Astrocyte (in vitro differentiated cells and primary cell): ENCODE results near the gene CES5A. TPM values are rescaled to one million over a fixed set of nuclear protein-coding genes. Genes with fewer than 3 reads are reported as not detected.

Source experiments
- DNase-seq: peaks from one replicate; pipeline ENCODE4 v3.0.0-alpha.2; 2010; ENCODE audit warnings: low read depth
- FAIRE-seq: peaks from 2 replicates; lab custom pipeline; 2011; peaks lifted over from hg19 to GRCh38; lab: Jason Lieb, UNC
- H2AFZ ChIP-seq: 2 replicates; pipeline ENCODE4 v1.6.0; 2012; ENCODE audit warnings: low read depth, low read length, inconsistent platforms
- H3K27ac ChIP-seq: 2 replicates; pipeline ENCODE4 v1.5.1; 2011; ENCODE audit warnings: low read depth, low read length, inconsistent platforms
- H3K27me3 ChIP-seq: 2 replicates; pipeline ENCODE4 v1.6.0; 2011; ENCODE audit warnings: low read length, inconsistent platforms; ENCODE audit not compliant: insufficient read depth
- H3K36me3 ChIP-seq: 2 replicates; pipeline ENCODE4 v1.5.1; 2011; ENCODE audit warnings: low read length, inconsistent platforms; ENCODE audit not compliant: insufficient read depth
- H3K4me1 ChIP-seq: 2 replicates; pipeline ENCODE4 v1.5.1; 2011; ENCODE audit warnings: low read length, inconsistent platforms; ENCODE audit not compliant: insufficient read depth
- H3K4me2 ChIP-seq: 2 replicates; pipeline ENCODE4 v1.6.0; 2012; ENCODE audit warnings: low read length, inconsistent platforms
- H3K4me3 ChIP-seq: 2 replicates; pipeline ENCODE4 v1.5.1; 2011; ENCODE audit warnings: low read depth, mild to moderate bottlenecking, low read length, inconsistent platforms; ENCODE audit not compliant: insufficient read depth
- H3K79me2 ChIP-seq: 2 replicates; pipeline ENCODE4 v1.6.0; 2012; ENCODE audit warnings: mild to moderate bottlenecking, low read length, inconsistent platforms; ENCODE audit not compliant: insufficient read depth
- H3K9ac ChIP-seq: 2 replicates; pipeline ENCODE4 v1.6.0; 2012; ENCODE audit warnings: mild to moderate bottlenecking, low read length, inconsistent platforms
- H3K9me3 ChIP-seq: 2 replicates; pipeline ENCODE4 v1.5.1; 2012; ENCODE audit warnings: low read depth, mild to moderate bottlenecking, low read length, inconsistent platforms; ENCODE audit not compliant: insufficient read depth
- H4K20me1 ChIP-seq: 2 replicates; pipeline ENCODE4 v1.6.0; 2012; ENCODE audit warnings: low read length, inconsistent platforms; ENCODE audit not compliant: insufficient read depth
- H3K27ac Mint-ChIP-seq: one replicate; pipeline ENCODE4 v1.8.0; 2021; ENCODE audit warnings: mild to moderate bottlenecking, mixed read lengths; ENCODE audit not compliant: unreplicated experiment
- H3K27me3 Mint-ChIP-seq: one replicate; pipeline ENCODE4 v1.8.0; 2021; ENCODE audit warnings: low read depth, mixed read lengths; ENCODE audit not compliant: unreplicated experiment
- H3K36me3 Mint-ChIP-seq: one replicate; pipeline ENCODE4 v1.8.0; 2021; ENCODE audit warnings: low read depth, mixed read lengths; ENCODE audit not compliant: unreplicated experiment
- H3K4me1 Mint-ChIP-seq: one replicate; pipeline ENCODE4 v1.8.0; 2021; ENCODE audit warnings: low read depth, mixed read lengths; ENCODE audit not compliant: unreplicated experiment
- H3K4me3 Mint-ChIP-seq: one replicate; pipeline ENCODE4 v1.8.0; 2021; ENCODE audit warnings: mild to moderate bottlenecking, moderate library complexity, mixed read lengths; ENCODE audit not compliant: unreplicated experiment
- H3K9me3 Mint-ChIP-seq: one replicate; pipeline ENCODE4 v1.8.0; 2021; ENCODE audit warnings: mild to moderate bottlenecking, mixed read lengths; ENCODE audit not compliant: unreplicated experiment
- CTCF ChIP-seq: IDR thresholded peaks from 2 replicates; pipeline ENCODE4 v1.5.1; 2011; ENCODE audit warnings: low read depth, mild to moderate bottlenecking, inconsistent platforms, low read length, moderate library complexity; ENCODE audit not compliant: insufficient read depth
- EZH2 ChIP-seq: IDR thresholded peaks from 2 replicates; pipeline ENCODE4 v1.6.1; 2012; ENCODE audit warnings: mild to moderate bottlenecking, low read length, inconsistent platforms; ENCODE audit not compliant: insufficient read depth
- total RNA-seq: library from RNA; stranded (reverse); gene quantifications from 2 replicates; pipeline ENCODE4 v1.2.1, GENCODE V29; 2021

Gene CES5A
- total RNA-seq, 1 donor from 2014 or later, result not detected

GRCh38 chr16:55911616-55912015, 36.4 kb upstream of the CES5A start:
- Histone ChIP-seq H3K9me3 (no peaks in the 10 kb centered on the region), H3K4me1 (no peaks in the 10 kb centered on the region), H3K27ac (no peak overlapping the region), H3K9ac (no peak overlapping the region), H3K4me3 (no peak overlapping the region), H3K27me3 (no peaks in the 10 kb centered on the region), H4K20me1 (no peaks in the 10 kb centered on the region), H3K36me3 (no peaks in the 10 kb centered on the region), H2AFZ (no peak overlapping the region), H3K79me2 (no peaks in the 10 kb centered on the region), H3K4me2 (no peak overlapping the region)
- Mint-ChIP-seq H3K27ac (no peak overlapping the region), H3K4me1 (peaks cover under 1% of the 10 kb centered on the region), H3K36me3 (no peaks in the 10 kb centered on the region), H3K9me3 (peaks cover 3% of the 10 kb centered on the region), H3K4me3 (no peak overlapping the region), H3K27me3 (peaks cover 35% of the 10 kb centered on the region)
- DNase-seq (no peak), FAIRE-seq (no peak)
- TF ChIP-seq EZH2 (no peak), CTCF (no peak)

- FAIRE-seq (no peak), DNase-seq (no peak)
- Histone ChIP-seq H3K27me3 (no peaks in the 10 kb centered on the region), H3K36me3 (no peaks in the 10 kb centered on the region), H3K4me3 (no peak overlapping the region), H3K79me2 (no peaks in the 10 kb centered on the region), H3K9ac (no peak overlapping the region), H3K4me1 (no peaks in the 10 kb centered on the region), H3K4me2 (no peak overlapping the region), H2AFZ (no peak overlapping the region), H3K27ac (no peak overlapping the region), H4K20me1 (no peaks in the 10 kb centered on the region), H3K9me3 (no peaks in the 10 kb centered on the region)
- TF ChIP-seq EZH2, result no peak
- TF ChIP-seq CTCF, result no peak
- Mint-ChIP-seq H3K4me1 (no peaks in the 10 kb centered on the region), H3K36me3 (no peaks in the 10 kb centered on the region), H3K27ac (no peak overlapping the region), H3K9me3 (peaks cover 3% of the 10 kb centered on the region), H3K27me3 (peaks cover 43% of the 10 kb centered on the region), H3K4me3 (no peak overlapping the region)
Observed at GRCh38 chr16:55909876-55910275, 34.7 kb upstream of the CES5A start.

GRCh38 chr16:55908641-55909040, 33.5 kb upstream of the CES5A start:
- H4K20me1 ChIP-seq, result no peaks in the 10 kb centered on the region
- DNase-seq (no peak), FAIRE-seq (no peak)
- no peak overlapping the region for H3K4me3 Mint-ChIP-seq
- no peaks in the 10 kb centered on the region for H3K9me3 ChIP-seq
- H3K27me3 Mint-ChIP-seq, result peaks cover 43% of the 10 kb centered on the region
- H3K79me2 ChIP-seq, result no peaks in the 10 kb centered on the region
- H2AFZ ChIP-seq, result no peak overlapping the region
- H3K9ac ChIP-seq, result no peak overlapping the region
- H3K4me2 ChIP-seq, result no peak overlapping the region
- H3K36me3 ChIP-seq, result no peaks in the 10 kb centered on the region
- H3K36me3 Mint-ChIP-seq, result no peaks in the 10 kb centered on the region
- H3K4me1 Mint-ChIP-seq, result no peaks in the 10 kb centered on the region
- H3K4me3 ChIP-seq, result no peak overlapping the region
- H3K9me3 Mint-ChIP-seq, result peaks cover 8% of the 10 kb centered on the region
- H3K27ac ChIP-seq, result no peak overlapping the region
- TF ChIP-seq EZH2, result no peak
- TF ChIP-seq CTCF, result no peak
- H3K27me3 ChIP-seq, result no peaks in the 10 kb centered on the region
- no peaks in the 10 kb centered on the region for H3K4me1 ChIP-seq
- no peak overlapping the region for H3K27ac Mint-ChIP-seq
